ENCODE measurements around the gene CHIC2. TPM values are rescaled to one million over a fixed set of nuclear protein-coding genes. Genes with fewer than 3 reads are reported as not detected.

The CHIC2 gene
- total RNA-seq, 1 donor from 2014 or later: 28.9 TPM

DNA sequence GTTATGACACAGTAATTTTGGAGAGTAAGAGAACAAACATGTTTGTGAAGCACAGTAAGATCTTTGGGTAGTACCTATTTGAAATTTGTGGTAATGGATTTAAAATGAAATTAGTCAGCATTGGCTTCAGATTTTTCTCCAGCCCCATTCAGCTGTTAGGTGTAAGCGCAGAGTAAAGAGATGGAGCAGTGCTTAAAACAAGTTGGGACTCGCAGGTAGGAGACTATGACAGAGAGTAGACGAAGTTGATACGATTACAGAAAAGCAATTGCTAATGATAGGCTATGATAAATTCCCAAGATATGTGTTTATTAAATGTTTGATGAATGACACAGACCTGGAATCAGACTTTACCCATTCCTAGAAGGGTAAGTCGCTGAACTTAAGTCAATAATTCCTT is 72.6 kb downstream of the CHIC2 start:
- H3K4me3 ChIP-seq (ENCODE audit: low read depth, low read length): no peak overlapping the region
- no peaks in the 10 kb centered on the region for H3K36me3 ChIP-seq (ENCODE audit: control insufficient read depth, insufficient read depth, low read length)
- no peak for DNase-seq (ENCODE audit: low read depth)

DNA sequence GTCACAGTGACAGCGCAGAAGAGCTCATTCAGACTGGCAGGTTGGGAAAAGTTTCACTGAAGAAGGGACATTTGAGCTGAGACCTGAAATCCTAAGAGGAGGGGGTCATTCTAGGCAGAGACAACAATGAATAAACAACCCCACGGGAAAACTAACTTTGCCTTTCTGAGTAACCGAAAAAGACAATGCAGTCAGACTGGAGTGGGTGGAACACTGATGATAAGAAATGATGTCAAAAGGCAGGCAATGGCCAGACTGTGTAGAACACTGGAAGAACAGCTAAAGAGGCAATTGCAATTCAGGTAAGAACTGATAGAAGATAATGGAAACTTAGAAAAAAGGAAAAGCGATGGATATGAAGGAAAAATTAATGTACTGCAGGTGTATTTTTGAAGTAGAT is 73.8 kb downstream of the CHIC2 start:
- no peaks in the 10 kb centered on the region for H3K36me3 ChIP-seq (ENCODE audit: control insufficient read depth, insufficient read depth, low read length)
- no peak for DNase-seq (ENCODE audit: low read depth)
- no peaks in the 10 kb centered on the region for H3K27me3 ChIP-seq (ENCODE audit: control insufficient read depth, insufficient read depth, low read length)
- TF ChIP-seq, protein P1, sequence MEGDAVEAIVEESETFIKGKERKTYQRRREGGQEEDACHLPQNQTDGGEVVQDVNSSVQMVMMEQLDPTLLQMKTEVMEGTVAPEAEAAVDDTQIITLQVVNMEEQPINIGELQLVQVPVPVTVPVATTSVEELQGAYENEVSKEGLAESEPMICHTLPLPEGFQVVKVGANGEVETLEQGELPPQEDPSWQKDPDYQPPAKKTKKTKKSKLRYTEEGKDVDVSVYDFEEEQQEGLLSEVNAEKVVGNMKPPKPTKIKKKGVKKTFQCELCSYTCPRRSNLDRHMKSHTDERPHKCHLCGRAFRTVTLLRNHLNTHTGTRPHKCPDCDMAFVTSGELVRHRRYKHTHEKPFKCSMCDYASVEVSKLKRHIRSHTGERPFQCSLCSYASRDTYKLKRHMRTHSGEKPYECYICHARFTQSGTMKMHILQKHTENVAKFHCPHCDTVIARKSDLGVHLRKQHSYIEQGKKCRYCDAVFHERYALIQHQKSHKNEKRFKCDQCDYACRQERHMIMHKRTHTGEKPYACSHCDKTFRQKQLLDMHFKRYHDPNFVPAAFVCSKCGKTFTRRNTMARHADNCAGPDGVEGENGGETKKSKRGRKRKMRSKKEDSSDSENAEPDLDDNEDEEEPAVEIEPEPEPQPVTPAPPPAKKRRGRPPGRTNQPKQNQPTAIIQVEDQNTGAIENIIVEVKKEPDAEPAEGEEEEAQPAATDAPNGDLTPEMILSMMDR (IDR thresholded peaks at IDR 0.05; ENCODE audit: insufficient read depth, low read length, poor library complexity, severe bottlenecking): no peak
- no peak overlapping the region for H3K4me3 ChIP-seq (ENCODE audit: low read depth, low read length)

More for the DNA sequence above, 72.6 kb downstream of the CHIC2 start:
- H3K27me3 ChIP-seq (ENCODE audit: control insufficient read depth, insufficient read depth, low read length): no peaks in the 10 kb centered on the region
- TF ChIP-seq, protein P1 (IDR thresholded peaks at IDR 0.05; ENCODE audit: insufficient read depth, low read length, poor library complexity, severe bottlenecking): no peak

DNA sequence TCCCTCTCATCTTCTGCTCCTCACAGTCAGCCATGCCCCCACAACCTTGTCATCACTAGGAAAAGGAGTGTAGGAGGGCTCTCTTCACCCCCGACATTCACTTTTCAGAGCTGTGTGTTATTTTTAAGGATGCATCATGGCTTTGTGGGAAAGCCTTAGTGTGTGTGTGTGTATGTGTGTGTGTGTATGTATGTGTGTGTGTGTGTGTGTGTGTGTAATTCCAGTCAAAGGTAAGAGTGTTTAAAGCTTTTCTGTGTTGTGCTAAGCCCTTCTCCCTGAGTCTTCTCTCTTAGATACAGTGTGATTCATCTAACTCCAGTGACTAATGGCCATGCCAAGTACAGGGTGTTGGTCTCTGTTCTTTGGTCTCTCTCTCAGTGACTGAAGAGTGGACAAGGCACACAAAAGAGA is 76.6 kb downstream of the CHIC2 start:
- no peaks in the 10 kb centered on the region for H3K27me3 ChIP-seq (ENCODE audit: control insufficient read depth, insufficient read depth, low read length)
- peak; percentile 56 for DNase-seq (ENCODE audit: low read depth)
- TF ChIP-seq, protein P1 (IDR thresholded peaks at IDR 0.05; ENCODE audit: insufficient read depth, low read length, poor library complexity, severe bottlenecking): no peak
- no peaks in the 10 kb centered on the region for H3K36me3 ChIP-seq (ENCODE audit: control insufficient read depth, insufficient read depth, low read length)
- H3K4me3 ChIP-seq (ENCODE audit: low read depth, low read length): no peak overlapping the region

DNA sequence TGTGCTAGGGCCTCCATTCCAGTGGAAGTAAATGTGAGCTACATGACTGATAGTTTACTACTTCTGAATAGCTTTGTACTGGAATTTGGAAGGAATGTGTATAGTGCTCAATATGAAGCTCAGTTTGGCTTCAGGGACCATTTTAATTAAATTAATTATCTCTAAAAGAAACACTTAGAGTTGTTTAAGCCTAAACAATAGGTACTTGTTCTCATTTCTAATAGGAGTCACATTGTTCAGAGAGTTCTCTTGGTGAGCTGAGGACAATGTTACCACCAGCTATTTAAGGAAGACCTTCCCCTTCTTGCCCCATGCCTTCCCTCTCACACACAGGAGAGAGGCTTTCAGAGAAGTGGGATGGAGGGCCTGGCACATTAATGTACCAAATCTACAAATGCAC is 78.3 kb downstream of the CHIC2 start:
- TF ChIP-seq, protein P1 (IDR thresholded peaks at IDR 0.05; ENCODE audit: insufficient read depth, low read length, poor library complexity, severe bottlenecking): no peak
- no peaks in the 10 kb centered on the region for H3K36me3 ChIP-seq (ENCODE audit: control insufficient read depth, insufficient read depth, low read length)
- no peaks in the 10 kb centered on the region for H3K27me3 ChIP-seq (ENCODE audit: control insufficient read depth, insufficient read depth, low read length)
- no peak for DNase-seq (ENCODE audit: low read depth)
- H3K4me3 ChIP-seq (ENCODE audit: low read depth, low read length): no peak overlapping the region

DNA sequence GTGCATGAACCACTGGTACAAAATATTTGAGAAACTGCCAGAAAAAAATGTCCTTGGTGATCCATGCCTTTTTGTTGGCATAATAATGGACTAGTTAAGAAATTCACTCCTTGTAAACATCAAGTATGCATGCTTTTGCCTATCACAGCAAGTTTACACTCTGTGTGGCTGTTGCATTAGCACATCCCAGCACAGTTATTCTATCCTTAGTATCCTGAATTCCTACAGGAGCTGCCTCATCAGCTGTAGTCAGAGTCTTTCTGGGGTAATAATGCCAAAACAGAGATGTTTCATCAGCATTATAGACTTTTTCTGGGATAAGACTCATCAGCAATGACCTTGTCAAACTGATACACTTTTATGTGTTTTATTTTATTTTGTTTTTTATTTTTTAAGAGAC is 82.8 kb downstream of the CHIC2 start:
- TF ChIP-seq, protein P1 (IDR thresholded peaks at IDR 0.05; ENCODE audit: insufficient read depth, low read length, poor library complexity, severe bottlenecking): no peak
- DNase-seq (ENCODE audit: low read depth): no peak
- no peak overlapping the region for H3K4me3 ChIP-seq (ENCODE audit: low read depth, low read length)
- H3K27me3 ChIP-seq (ENCODE audit: control insufficient read depth, insufficient read depth, low read length): no peaks in the 10 kb centered on the region
- H3K36me3 ChIP-seq (ENCODE audit: control insufficient read depth, insufficient read depth, low read length): no peaks in the 10 kb centered on the region

DNA sequence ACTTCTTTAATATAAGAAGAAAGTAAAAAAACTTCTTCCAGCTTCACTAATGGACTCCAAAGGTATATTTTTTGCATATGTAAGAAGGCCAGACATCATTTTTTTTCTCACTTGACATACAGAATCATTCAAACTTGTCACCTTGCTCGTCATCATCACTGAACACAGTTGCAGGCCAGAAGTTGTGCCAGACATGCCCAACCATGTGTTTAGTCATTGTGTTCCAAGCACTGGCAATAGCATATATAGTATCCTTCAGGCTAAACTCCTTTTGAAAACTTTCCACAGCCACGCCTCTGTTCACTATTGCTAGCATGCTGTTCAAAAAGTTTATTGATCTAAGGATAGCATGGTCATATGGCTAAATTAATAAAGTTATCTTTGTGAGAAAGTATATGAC is 83.3 kb downstream of the CHIC2 start:
- no peak overlapping the region for H3K4me3 ChIP-seq (ENCODE audit: low read depth, low read length)
- no peaks in the 10 kb centered on the region for H3K27me3 ChIP-seq (ENCODE audit: control insufficient read depth, insufficient read depth, low read length)
- H3K36me3 ChIP-seq (ENCODE audit: control insufficient read depth, insufficient read depth, low read length): no peaks in the 10 kb centered on the region
- no peak for DNase-seq (ENCODE audit: low read depth)
- TF ChIP-seq, protein P1 (IDR thresholded peaks at IDR 0.05; ENCODE audit: insufficient read depth, low read length, poor library complexity, severe bottlenecking): no peak

All from kidney epithelial cell (primary cell).